CD14-positive monocyte (primary cell): ENCODE measurements around the gene WAC. TPM values are rescaled to one million over a fixed set of nuclear protein-coding genes. Genes with fewer than 3 reads are reported as not detected.
A peak's percentile ranks its signal among the peaks of the same experiment; 100 is the strongest.

Experiments used
- DNase-seq, 3 donors: peaks; one replicate each; pipeline ENCODE4 v3.0.0-alpha.2; 2011 to 2022
- H2AFZ ChIP-seq: 2 replicates; pipeline ENCODE4 v1.6.0; 2012; ENCODE audit warnings: mild to moderate bottlenecking, low read depth, low read length, inconsistent platforms; ENCODE audit not compliant: insufficient read depth, poor library complexity, severe bottlenecking
- H3K27ac ChIP-seq, 2 donors: 1 replicate in 1 of 2; 2 replicates in 1 of 2; pipeline ENCODE4 v1.5.1; 2012 to 2013; ENCODE audit warnings: low read length in 2 of 2, control low read depth in 1 of 2, inconsistent platforms in 1 of 2, low read depth in 1 of 2, mild to moderate bottlenecking in 1 of 2
- H3K27me3 ChIP-seq, 2 donors: one replicate each; pipeline versions ENCODE4 v1.6.0 to v1.6.1; 2011 to 2013; ENCODE audit warnings: low read length in 2 of 2; ENCODE audit not compliant: control insufficient read depth in 2 of 2, insufficient read depth in 2 of 2
- H3K36me3 ChIP-seq, 2 donors: replicated peaks in 1 of 2; 1 replicate in 1 of 2; 2 replicates in 1 of 2; pipeline versions ENCODE4 v1.5.1 to v1.6.1; 2012 to 2013; ENCODE audit warnings: low read length in 2 of 2, control low read depth in 1 of 2, inconsistent platforms in 1 of 2, mild to moderate bottlenecking in 1 of 2; ENCODE audit not compliant: insufficient read depth in 2 of 2, control insufficient read depth in 1 of 2
- H3K4me1 ChIP-seq, 2 donors: 1 replicate in 1 of 2; 2 replicates in 1 of 2; pipeline versions ENCODE4 v1.5.1 to v1.6.1; 2012 to 2013; ENCODE audit warnings: low read length in 2 of 2, control low read depth in 1 of 2, inconsistent platforms in 1 of 2, mild to moderate bottlenecking in 1 of 2, moderate library complexity in 1 of 2; ENCODE audit not compliant: insufficient read depth in 2 of 2, control insufficient read depth in 1 of 2
- H3K4me2 ChIP-seq: replicated peaks from 2 replicates; pipeline ENCODE3; 2012; ENCODE audit warnings: low read length, moderate library complexity, mild to moderate bottlenecking; ENCODE audit not compliant: poor library complexity, severe bottlenecking; ENCODE audit errors: extremely low read depth
- H3K4me3 ChIP-seq, 3 experiments: fragments of 200-600 bp in 1 of 3; sonication (generic) in 1 of 3; replicated peaks in 1 of 3; 1 replicate in 2 of 3; 2 replicates in 1 of 3; pipeline ENCODE4 v1.5.1; 2011 to 2013; ENCODE audit warnings: low read length in 3 of 3, mild to moderate bottlenecking in 3 of 3, control low read depth in 2 of 3, low read depth in 2 of 3, inconsistent platforms in 1 of 3, moderate library complexity in 1 of 3
- H3K79me2 ChIP-seq: 2 replicates; pipeline ENCODE4 v1.6.0; 2012; ENCODE audit warnings: mild to moderate bottlenecking, control low read depth, inconsistent platforms, low read length, moderate library complexity; ENCODE audit not compliant: insufficient read depth
- H3K9ac ChIP-seq: 2 replicates; pipeline ENCODE4 v1.6.0; 2017; ENCODE audit warnings: low read length, mild to moderate bottlenecking; ENCODE audit not compliant: insufficient read depth, poor library complexity, severe bottlenecking
- H3K9me3 ChIP-seq, 2 donors: replicated peaks in 1 of 2; 1 replicate in 1 of 2; 2 replicates in 1 of 2; pipeline versions ENCODE4 v1.5.1 to v1.6.1; 2012 to 2013; ENCODE audit warnings: low read length in 2 of 2, control low read depth in 1 of 2; ENCODE audit not compliant: control insufficient read depth in 1 of 2, insufficient read depth in 1 of 2
- H4K20me1 ChIP-seq: 2 replicates; pipeline ENCODE4 v1.6.0; 2012; ENCODE audit warnings: mild to moderate bottlenecking, low read length, control low read depth, moderate library complexity; ENCODE audit not compliant: insufficient read depth
- H3K27ac Mint-ChIP-seq, 7 donors: one replicate each; pipeline ENCODE4 v1.8.0; 2020; ENCODE audit warnings: mild to moderate bottlenecking in 7 of 7, mixed read lengths in 7 of 7, moderate library complexity in 6 of 7, inconsistent platforms in 2 of 7
- H3K27me3 Mint-ChIP-seq, 3 donors: one replicate each; pipeline ENCODE4 v1.8.0; 2021 to 2022; ENCODE audit warnings: low read depth in 3 of 3, mild to moderate bottlenecking in 3 of 3, mixed read lengths in 3 of 3, moderate library complexity in 3 of 3, inconsistent platforms in 1 of 3
- H3K36me3 Mint-ChIP-seq, 2 donors: one replicate each; pipeline ENCODE4 v1.8.0; 2020; ENCODE audit warnings: mixed read lengths in 2 of 2, inconsistent platforms in 1 of 2, mild to moderate bottlenecking in 1 of 2
- H3K4me1 Mint-ChIP-seq: one replicate; pipeline ENCODE4 v1.8.0; 2020; ENCODE audit warnings: mild to moderate bottlenecking, mixed read lengths
- H3K4me3 Mint-ChIP-seq, 2 donors: one replicate each; pipeline ENCODE4 v1.8.0; 2020; ENCODE audit warnings: mild to moderate bottlenecking in 2 of 2, mixed read lengths in 2 of 2, moderate library complexity in 1 of 2
- H3K9me3 Mint-ChIP-seq, 7 donors: one replicate each; pipeline ENCODE4 v1.8.0; 2020 to 2022; ENCODE audit warnings: mixed read lengths in 7 of 7, mild to moderate bottlenecking in 6 of 7, moderate library complexity in 6 of 7, inconsistent platforms in 2 of 7
- WGBS: methylation state at CpG from one replicate; pipeline ENCODE4 v1.1.5; 2013; ENCODE audit warnings: missing lambda C conversion rate; ENCODE audit not compliant: insufficient coverage; 5-methylcytosine and 5-hydroxymethylcytosine counted together
- intact Hi-C, 2 donors: fragments of 100-400 bp; cut with micrococcal nuclease; formaldehyde crosslinking; loops; one replicate each; pipeline versions ENCODE4 v1.15.0 to v1.15.1; 2023
- polyA plus RNA-seq, 3 donors: library from polyadenylated mRNA; depleted of rRNA in 1 of 3; unstranded in 2 of 3; stranded (reverse) in 1 of 3; fragments of 300-500 nt in 2 of 3; fragments of >200 nt in 1 of 3; fragmentation: Illumina TruSeq in 2 of 3; gene quantifications; 1 replicate in 2 of 3; 2 replicates in 1 of 3; pipeline ENCODE4 v1.2.3, GENCODE V29; 2012 to 2021
- TF ChIP-seq, protein P1 (sequence below): fragments of 200-600 bp; IDR thresholded peaks from one replicate; pipeline ENCODE4 v1.8.0; 2022; ENCODE audit warnings: antibody characterized with exemption, mild to moderate bottlenecking

The WAC gene
- polyA plus RNA-seq, 3 donors: 46.7 to 80.8 (median 67.9) TPM

DNA sequence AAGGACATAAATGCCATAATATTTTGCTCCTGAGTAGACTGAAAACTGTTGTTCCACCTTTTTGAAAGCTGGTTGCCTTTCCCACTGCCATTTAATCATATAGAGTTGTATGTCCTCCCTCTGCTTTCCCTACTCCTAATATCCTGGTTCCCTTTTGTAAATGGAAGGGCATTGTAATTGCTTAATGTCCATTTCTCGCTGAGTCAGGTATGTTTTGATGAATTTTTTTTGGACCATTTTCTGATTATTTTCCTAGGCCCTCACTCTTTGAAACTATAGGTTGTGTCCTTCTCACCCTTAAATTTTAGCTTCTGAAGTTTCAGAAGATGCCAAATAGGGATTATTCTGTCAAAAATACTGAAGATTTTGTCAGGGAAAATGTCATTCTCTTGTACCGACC lies 45.5 kb downstream of the WAC start:
- TF ChIP-seq, protein P1, sequence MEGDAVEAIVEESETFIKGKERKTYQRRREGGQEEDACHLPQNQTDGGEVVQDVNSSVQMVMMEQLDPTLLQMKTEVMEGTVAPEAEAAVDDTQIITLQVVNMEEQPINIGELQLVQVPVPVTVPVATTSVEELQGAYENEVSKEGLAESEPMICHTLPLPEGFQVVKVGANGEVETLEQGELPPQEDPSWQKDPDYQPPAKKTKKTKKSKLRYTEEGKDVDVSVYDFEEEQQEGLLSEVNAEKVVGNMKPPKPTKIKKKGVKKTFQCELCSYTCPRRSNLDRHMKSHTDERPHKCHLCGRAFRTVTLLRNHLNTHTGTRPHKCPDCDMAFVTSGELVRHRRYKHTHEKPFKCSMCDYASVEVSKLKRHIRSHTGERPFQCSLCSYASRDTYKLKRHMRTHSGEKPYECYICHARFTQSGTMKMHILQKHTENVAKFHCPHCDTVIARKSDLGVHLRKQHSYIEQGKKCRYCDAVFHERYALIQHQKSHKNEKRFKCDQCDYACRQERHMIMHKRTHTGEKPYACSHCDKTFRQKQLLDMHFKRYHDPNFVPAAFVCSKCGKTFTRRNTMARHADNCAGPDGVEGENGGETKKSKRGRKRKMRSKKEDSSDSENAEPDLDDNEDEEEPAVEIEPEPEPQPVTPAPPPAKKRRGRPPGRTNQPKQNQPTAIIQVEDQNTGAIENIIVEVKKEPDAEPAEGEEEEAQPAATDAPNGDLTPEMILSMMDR: no peak
- Histone ChIP-seq H3K27me3 (no peaks in the 10 kb centered on the region), H3K4me3 (no peak overlapping the region), H3K9me3 (no peaks in the 10 kb centered on the region), H3K27ac (no peak overlapping the region), H3K79me2 (peaks cover 100% of the 10 kb centered on the region), H3K36me3 (peaks cover 45 to 86% of the 10 kb centered on the region in 2 donors), H3K4me1 (no peaks in the 10 kb centered on the region), H3K4me2 (no peak overlapping the region), H2AFZ (no peak overlapping the region), H4K20me1 (peaks cover 100% of the 10 kb centered on the region), H3K9ac (no peak overlapping the region)
- Mint-ChIP-seq H3K9me3 (no peaks in the 10 kb centered on the region), H3K27me3 (no peaks in the 10 kb centered on the region), H3K4me3 (no peak overlapping the region), H3K4me1 (peaks cover 15% of the 10 kb centered on the region), H3K27ac (peak overlapping the region in 2 of 7 donors; percentile 61 to 63), H3K36me3 (peaks cover 51 to 58% of the 10 kb centered on the region in 2 donors)
- DNase-seq: no peak
- WGBS: no CpG with 5 or more reads among the region's 2 CpGs
- intact Hi-C loops: no loop called here

DNA sequence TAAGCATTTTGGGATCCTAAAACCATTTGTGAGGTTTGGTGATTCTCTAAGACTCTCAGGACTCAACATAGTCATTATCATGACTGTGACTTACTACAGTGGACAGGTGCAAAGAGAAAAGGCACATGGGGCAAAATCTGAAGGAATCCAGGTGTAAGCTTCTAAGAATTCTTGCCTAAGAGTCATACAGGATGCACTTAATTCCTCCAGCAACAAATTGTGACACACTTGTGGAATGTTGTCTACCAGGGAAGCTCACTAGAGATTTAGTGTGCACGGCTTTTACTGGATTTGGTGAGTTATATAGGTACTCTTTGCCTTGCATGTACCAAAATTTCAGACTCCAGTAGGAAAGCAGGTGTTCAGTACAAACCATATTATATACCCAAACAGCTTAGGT lies 47.9 kb downstream of the WAC start:
- Histone ChIP-seq H3K4me3 (no peak overlapping the region), H3K4me2 (no peak overlapping the region), H3K27me3 (no peaks in the 10 kb centered on the region), H3K79me2 (peaks cover 100% of the 10 kb centered on the region), H3K27ac (no peak overlapping the region), H3K9ac (no peak overlapping the region), H2AFZ (no peak overlapping the region), H3K4me1 (no peaks in the 10 kb centered on the region), H3K36me3 (peaks cover 58 to 91% of the 10 kb centered on the region in 2 donors), H3K9me3 (no peaks in the 10 kb centered on the region), H4K20me1 (peaks cover 100% of the 10 kb centered on the region)
- no peaks in the 10 kb centered on the region for H3K27me3 Mint-ChIP-seq
- TF ChIP-seq, protein P1: no peak
- H3K4me1 Mint-ChIP-seq: peaks cover 5% of the 10 kb centered on the region
- WGBS: no CpG with 5 or more reads among the region's 1 CpG
- H3K4me3 Mint-ChIP-seq: no peak overlapping the region
- no peak overlapping the region for H3K27ac Mint-ChIP-seq
- intact Hi-C loops: loop anchor here in 1 of 2 donors (10.0 kb wide), 1 partner anchor 46 kb away; the partner anchor contains the start of gene WAC
- H3K9me3 Mint-ChIP-seq: no peaks in the 10 kb centered on the region
- peaks cover 60% of the 10 kb centered on the region in 2 donors for H3K36me3 Mint-ChIP-seq
- DNase-seq: no peak
